Small intestine (tissue), 16 donors: ENCODE measurements around the gene PTPN20. TPM values are rescaled to one million over a fixed set of nuclear protein-coding genes. Genes with fewer than 3 reads are reported as not detected.
A peak's percentile ranks its signal among the peaks of the same experiment; 100 is the strongest.
"Not testable (repeated sequence)": the region's sequence is repeated elsewhere in the genome, so short reads cannot be mapped to it uniquely, and the experiment has no call there.

Experiments
- DNase-seq, 2 donors: peaks; one replicate each; pipeline versions ENCODE4 v3.0.0 to v3.0.0-alpha.2; 2013
- FAIRE-seq: peaks from 2 replicates; lab custom pipeline; 2012; peaks lifted over from hg19 to GRCh38; lab: Jason Lieb, UNC
- H3K27ac ChIP-seq, 3 donors: one replicate each; pipeline ENCODE4 v1.5.1; 2013; ENCODE audit warnings: low read length in 2 of 3, mild to moderate bottlenecking in 2 of 3, control low read depth in 1 of 3, inconsistent platforms in 1 of 3, low read depth in 1 of 3, moderate library complexity in 1 of 3
- H3K27me3 ChIP-seq, 3 donors: one replicate each; pipeline ENCODE4 v1.6.1; 2013; ENCODE audit warnings: low read length in 3 of 3, inconsistent platforms in 1 of 3; ENCODE audit not compliant: control insufficient read depth in 3 of 3, insufficient read depth in 3 of 3
- H3K36me3 ChIP-seq, 3 donors: one replicate each; pipeline ENCODE4 v1.6.1; 2013; ENCODE audit warnings: low read length in 3 of 3, inconsistent platforms in 1 of 3, low read depth in 1 of 3, mild to moderate bottlenecking in 1 of 3, moderate library complexity in 1 of 3; ENCODE audit not compliant: control insufficient read depth in 3 of 3, insufficient read depth in 2 of 3
- H3K4me1 ChIP-seq, 3 donors: one replicate each; pipeline ENCODE4 v1.6.1; 2013; ENCODE audit warnings: low read length in 2 of 3, inconsistent platforms in 1 of 3, low read depth in 1 of 3, mild to moderate bottlenecking in 1 of 3, moderate library complexity in 1 of 3; ENCODE audit not compliant: control insufficient read depth in 3 of 3, insufficient read depth in 2 of 3
- H3K4me3 ChIP-seq, 3 donors: one replicate each; pipeline ENCODE4 v1.5.1; 2013; ENCODE audit warnings: low read length in 3 of 3, control low read depth in 1 of 3, inconsistent platforms in 1 of 3, low read depth in 1 of 3, mild to moderate bottlenecking in 1 of 3, moderate library complexity in 1 of 3
- H3K9me3 ChIP-seq, 2 donors: one replicate each; pipeline ENCODE4 v1.6.1; 2013; ENCODE audit warnings: low read depth in 1 of 2, low read length in 1 of 2; ENCODE audit not compliant: control insufficient read depth in 2 of 2, insufficient read depth in 1 of 2
- WGBS, 3 donors: extraction: QIAGEN DNeasy Blood & Tissue Kit; methylation state at CpG; one replicate each; pipeline ENCODE4 v1.1.7; 2013; 5-methylcytosine and 5-hydroxymethylcytosine counted together
- long read RNA-seq, 10 donors: transcript quantifications; one replicate each; lab custom pipeline, GENCODE V29; 2026
- polyA plus RNA-seq, 4 donors: library from polyadenylated mRNA; stranded (reverse) in 3 of 4; unstranded in 1 of 4; fragments of 200-250 nt in 3 of 4; fragments of 120-200 nt in 1 of 4; gene quantifications; one replicate each; pipeline versions ENCODE4 v1.2.1 to v1.2.3, GENCODE V29; 2013
- donor health status: healthy with polysubstance abuse.
- donor health status: control.
- donor health status: control.
- donor health status: Bipolar disorder and iron deficiency.
- donor health status: healthy.

The PTPN20 gene
- under 1 TPM; 0.45 to 0.81 (median 0.74) TPM for polyA plus RNA-seq
- long read RNA-seq, donor 1, result 0 reads
- long read RNA-seq, donor 2, result 0 reads
- long read RNA-seq, donor 3, result 0 reads
- long read RNA-seq, donor 4, result 0 reads
- long read RNA-seq, donor 5, result 0 reads
- long read RNA-seq, donor 6, result 0 reads
- long read RNA-seq, donor 7, result 0 reads
- long read RNA-seq, donor 8, result 0 reads
- long read RNA-seq, donor 9, result 0 reads
- long read RNA-seq, donor 10, result 0 reads

GRCh38 chr10:46911144-46911876, at the start of gene PTPN20:
Gene PTPN20, plus strand, starts transcription at chr10:46911428. Its CDS starts 21,072 bp downstream, at chr10:46932500.
- not testable (repeated sequence) for H3K27me3 ChIP-seq, H3K36me3 ChIP-seq, H3K9me3 ChIP-seq, H3K4me3 ChIP-seq, H3K4me1 ChIP-seq, FAIRE-seq, H3K27ac ChIP-seq
- 21 to 35% (median 28%) methylated on average over 18 to 23 of the region's 50 CpGs for WGBS, 3 donors
- peak; percentile 26 to 44 for DNase-seq

DNA sequence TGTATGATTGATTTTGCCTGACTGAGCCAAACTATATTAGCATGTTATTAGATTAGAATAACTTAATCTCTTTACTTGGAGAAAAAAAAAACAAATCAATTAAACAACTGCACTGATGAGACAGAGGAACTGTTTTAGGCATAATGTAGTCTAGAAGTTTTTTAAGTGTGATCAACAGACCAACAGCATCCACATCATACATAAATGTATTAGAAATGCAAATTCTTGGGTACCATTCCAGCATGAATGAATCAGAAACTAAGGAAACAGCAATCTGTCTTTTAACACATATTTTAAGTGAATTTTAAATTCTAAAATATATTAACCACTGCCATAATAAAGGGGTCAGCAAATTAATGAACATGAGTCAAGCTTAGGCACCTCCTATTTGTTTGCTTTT, 41.5 kb upstream of the PTPN20 start:
- FAIRE-seq, result peak; percentile 19

DNA sequence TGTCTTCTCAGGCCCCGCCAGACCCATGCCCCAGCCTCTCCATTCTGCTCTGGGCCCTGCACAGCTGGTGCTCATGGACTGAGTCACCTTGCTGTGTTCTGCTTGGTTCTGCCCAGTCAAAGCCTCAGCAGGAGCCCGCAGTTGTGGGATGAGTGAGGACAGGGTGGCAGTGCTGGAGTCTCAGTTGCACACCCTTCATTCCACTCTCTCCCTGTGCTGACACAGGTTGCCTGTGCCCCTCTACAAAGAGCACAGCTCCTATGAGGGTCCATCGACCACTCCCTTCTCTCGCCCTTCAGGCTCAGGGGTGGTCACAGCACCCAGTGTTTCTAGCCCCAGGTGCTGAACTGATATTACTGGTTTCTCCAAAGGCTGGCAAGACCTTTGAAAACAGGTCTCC, 39.6 kb upstream of the PTPN20 start:
- not testable (repeated sequence) for H3K27ac ChIP-seq, H3K36me3 ChIP-seq, H3K9me3 ChIP-seq, H3K27me3 ChIP-seq, H3K4me3 ChIP-seq, H3K4me1 ChIP-seq, DNase-seq, FAIRE-seq
- WGBS, 3 donors, result 82 to 88% (median 86%) methylated on average over 4 of the region's 4 CpGs

More for the DNA sequence above, 41.5 kb upstream of the PTPN20 start:
- not testable (repeated sequence) for H3K27ac ChIP-seq, H3K4me3 ChIP-seq, H3K36me3 ChIP-seq, DNase-seq, H3K27me3 ChIP-seq, H3K9me3 ChIP-seq, H3K4me1 ChIP-seq

- not testable (repeated sequence) for H3K36me3 ChIP-seq, FAIRE-seq, DNase-seq, H3K9me3 ChIP-seq, H3K27me3 ChIP-seq, H3K27ac ChIP-seq, H3K4me3 ChIP-seq, H3K4me1 ChIP-seq
- 77 to 85% (median 85%) methylated on average over 2 to 4 of the region's 6 CpGs for WGBS, 3 donors
Measured at GRCh38 chr10:46875304-46875703, 35.9 kb upstream of the PTPN20 start.

DNA sequence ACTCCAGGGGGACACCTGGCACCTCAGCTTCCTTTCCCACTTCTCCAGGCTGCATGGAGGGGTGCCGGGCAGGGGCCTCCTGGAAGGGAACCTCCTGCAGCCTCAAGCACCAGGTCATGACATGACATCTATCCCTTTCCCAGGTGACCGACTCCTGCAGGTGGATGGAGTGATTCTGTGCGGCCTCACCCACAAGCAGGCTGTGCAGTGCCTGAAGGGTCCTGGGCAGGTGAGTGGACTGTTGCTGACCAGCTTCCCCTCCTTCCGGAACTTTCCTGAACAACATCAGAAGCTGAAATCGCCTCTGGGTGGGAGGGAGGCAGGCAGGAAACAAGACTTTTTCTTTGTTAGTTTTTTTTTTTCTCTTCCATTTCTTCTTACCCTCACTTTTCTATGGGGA, 34.5 kb upstream of the PTPN20 start:
- not testable (repeated sequence) for DNase-seq, H3K4me1 ChIP-seq, FAIRE-seq, H3K9me3 ChIP-seq, H3K27me3 ChIP-seq, H3K36me3 ChIP-seq, H3K4me3 ChIP-seq, H3K27ac ChIP-seq
- WGBS, 3 donors, result 83 to 95% (median 85%) methylated on average over 4 of the region's 5 CpGs

GRCh38 chr10:46878761-46879160, 32.5 kb upstream of the PTPN20 start:
- DNase-seq, H3K9me3 ChIP-seq, H3K4me3 ChIP-seq, H3K4me1 ChIP-seq, H3K36me3 ChIP-seq, FAIRE-seq, H3K27me3 ChIP-seq, H3K27ac ChIP-seq: not testable (repeated sequence)
- WGBS, 3 donors, result 67 to 81% (median 69%) methylated on average over 7 of the region's 7 CpGs

GRCh38 chr10:46890813-46891611, 20.2 kb upstream of the PTPN20 start:
- H3K9me3 ChIP-seq, FAIRE-seq: not testable (repeated sequence)

More at GRCh38 chr10:46890813-46891611, 20.2 kb upstream of the PTPN20 start:
- not testable (repeated sequence) for H3K36me3 ChIP-seq, H3K4me3 ChIP-seq, DNase-seq, H3K27ac ChIP-seq, H3K27me3 ChIP-seq, H3K4me1 ChIP-seq
- WGBS, 3 donors, result 54 to 63% (median 56%) methylated on average over 8 to 9 of the region's 11 CpGs
